GM23338 (cell line): ENCODE measurements around the gene INPP5A. TPM values are rescaled to one million over a fixed set of nuclear protein-coding genes. Genes with fewer than 3 reads are reported as not detected.

ENCODE experiments used
- ATAC-seq: fragments of 200-7000 bp; cut with Tn5 transposase; 3 replicates; pipeline ENCODE4 v1.9.1; 2020
- DNase-seq: peaks from one replicate; pipeline ENCODE4 v3.0.0-alpha.2; 2015; ENCODE audit warnings: low spot score
- H2AFZ ChIP-seq: fragments of 200-600 bp; sonication (generic); 2 replicates; pipeline ENCODE4 v1.8.0; 2016; ENCODE audit warnings: antibody characterized with exemption, mild to moderate bottlenecking, moderate library complexity
- H3F3A ChIP-seq: fragments of 200-600 bp; sonication (generic); replicated peaks from 2 replicates; pipeline ENCODE4 v1.8.0; 2017; ENCODE audit warnings: antibody characterized with exemption, mixed run types, low read depth
- H3K27ac ChIP-seq: fragments of 200-600 bp; sonication (generic); 2 replicates; pipeline ENCODE4 v1.6.1; 2016; ENCODE audit warnings: low read depth
- H3K27me3 ChIP-seq: fragments of 200-600 bp; sonication (generic); 2 replicates; pipeline ENCODE4 v1.8.0; 2016; ENCODE audit warnings: mild to moderate bottlenecking, mixed run types, moderate library complexity; ENCODE audit not compliant: insufficient read depth
- H3K36me3 ChIP-seq: fragments of 200-600 bp; sonication (generic); 2 replicates; pipeline ENCODE4 v1.8.0; 2016; ENCODE audit warnings: mild to moderate bottlenecking; ENCODE audit not compliant: insufficient read depth
- H3K4me1 ChIP-seq: fragments of 200-600 bp; sonication (generic); 2 replicates; pipeline ENCODE4 v1.8.0; 2016; ENCODE audit warnings: mild to moderate bottlenecking, moderate library complexity; ENCODE audit not compliant: insufficient read depth
- H3K4me2 ChIP-seq: fragments of 200-600 bp; sonication (generic); 2 replicates; pipeline ENCODE4 v1.7.1; 2017; ENCODE audit warnings: mixed run types
- H3K4me3 ChIP-seq: fragments of 200-600 bp; sonication (generic); 2 replicates; pipeline ENCODE4 v1.6.1; 2016; ENCODE audit warnings: mixed run types
- H3K79me2 ChIP-seq: fragments of 200-600 bp; sonication (generic); replicated peaks from 2 replicates; pipeline ENCODE4 v1.8.0; 2017; ENCODE audit warnings: mild to moderate bottlenecking; ENCODE audit not compliant: insufficient read depth
- H3K9me2 ChIP-seq: fragments of 200-600 bp; sonication (generic); 2 replicates; pipeline ENCODE4 v1.8.0; 2017; ENCODE audit not compliant: insufficient read depth
- H4K20me1 ChIP-seq: fragments of 200-600 bp; sonication (generic); replicated peaks from 2 replicates; pipeline ENCODE4 v1.8.0; 2017; ENCODE audit warnings: mild to moderate bottlenecking; ENCODE audit not compliant: insufficient read depth
- H3K27ac Mint-ChIP-seq: 2 replicates; pipeline ENCODE4 v1.8.0; 2020; ENCODE audit warnings: inconsistent platforms, mild to moderate bottlenecking, moderate library complexity, mixed read lengths
- H3K27me3 Mint-ChIP-seq: 3 replicates; pipeline ENCODE4 v1.8.0; 2022; ENCODE audit warnings: low read depth, mild to moderate bottlenecking, moderate library complexity, mixed read lengths, inconsistent platforms; ENCODE audit not compliant: insufficient read depth, poor library complexity
- H3K36me3 Mint-ChIP-seq: 3 replicates; pipeline ENCODE4 v1.8.0; 2021; ENCODE audit warnings: low read depth, mild to moderate bottlenecking, inconsistent platforms, moderate library complexity, mixed read lengths
- H3K4me1 Mint-ChIP-seq: 3 replicates; pipeline ENCODE4 v1.8.0; 2020; ENCODE audit warnings: mild to moderate bottlenecking, inconsistent platforms, mixed read lengths
- H3K4me3 Mint-ChIP-seq: 3 replicates; pipeline ENCODE4 v1.8.0; 2021; ENCODE audit warnings: moderate library complexity, mild to moderate bottlenecking, inconsistent platforms, mixed read lengths
- H3K9me3 Mint-ChIP-seq: 3 replicates; pipeline ENCODE4 v1.8.0; 2020; ENCODE audit warnings: moderate library complexity, mild to moderate bottlenecking, inconsistent platforms, mixed read lengths
- EZH2 ChIP-seq: fragments of 200-600 bp; sonication (generic); IDR thresholded peaks from one replicate; pipeline ENCODE4 v1.8.0; 2017; ENCODE audit warnings: antibody characterized with exemption, mild to moderate bottlenecking, low read depth; ENCODE audit not compliant: unreplicated experiment
- JUNB ChIP-seq: IDR thresholded peaks from one replicate; pipeline ENCODE4 v1.6.1; 2016; ENCODE audit warnings: antibody characterized with exemption; ENCODE audit not compliant: unreplicated experiment
- REST ChIP-seq: IDR thresholded peaks from one replicate; pipeline ENCODE4 v1.6.1; 2018; ENCODE audit warnings: antibody characterized with exemption; ENCODE audit not compliant: unreplicated experiment
- STAT1 ChIP-seq: IDR thresholded peaks from one replicate; pipeline ENCODE4 v1.6.1; 2016; ENCODE audit warnings: antibody characterized with exemption; ENCODE audit not compliant: unreplicated experiment
- ZNF331 ChIP-seq: fragments of 250-450 bp; sonication (Bioruptor Pico); IDR thresholded peaks from 2 replicates; pipeline ENCODE4 v1.5.0; 2020; ENCODE audit warnings: low read depth, mild to moderate bottlenecking, moderate library complexity
- ZNF462 ChIP-seq: fragments of 250-450 bp; sonication (Bioruptor Pico); IDR thresholded peaks from 2 replicates; pipeline ENCODE4 v1.5.0; 2020; ENCODE audit warnings: mild to moderate bottlenecking, moderate library complexity
- polyA plus RNA-seq: library from polyadenylated mRNA; unstranded; fragments of >200 nt; fragmentation: Nextera tagmentation; extraction: Ambion mirVana; gene quantifications from 2 replicates; pipeline ENCODE4 v1.2.1, GENCODE V29; 2016
- total RNA-seq: library from RNA; depleted of rRNA; stranded (reverse); fragments of >200 nt; shearing (Covaris generic); gene quantifications from 2 replicates; pipeline ENCODE4 v1.2.3, GENCODE V29; 2014

The INPP5A gene
- total and polyA plus RNA-seq, 2 experiments from 2014 or later = 5.9 to 40.6 TPM

DNA sequence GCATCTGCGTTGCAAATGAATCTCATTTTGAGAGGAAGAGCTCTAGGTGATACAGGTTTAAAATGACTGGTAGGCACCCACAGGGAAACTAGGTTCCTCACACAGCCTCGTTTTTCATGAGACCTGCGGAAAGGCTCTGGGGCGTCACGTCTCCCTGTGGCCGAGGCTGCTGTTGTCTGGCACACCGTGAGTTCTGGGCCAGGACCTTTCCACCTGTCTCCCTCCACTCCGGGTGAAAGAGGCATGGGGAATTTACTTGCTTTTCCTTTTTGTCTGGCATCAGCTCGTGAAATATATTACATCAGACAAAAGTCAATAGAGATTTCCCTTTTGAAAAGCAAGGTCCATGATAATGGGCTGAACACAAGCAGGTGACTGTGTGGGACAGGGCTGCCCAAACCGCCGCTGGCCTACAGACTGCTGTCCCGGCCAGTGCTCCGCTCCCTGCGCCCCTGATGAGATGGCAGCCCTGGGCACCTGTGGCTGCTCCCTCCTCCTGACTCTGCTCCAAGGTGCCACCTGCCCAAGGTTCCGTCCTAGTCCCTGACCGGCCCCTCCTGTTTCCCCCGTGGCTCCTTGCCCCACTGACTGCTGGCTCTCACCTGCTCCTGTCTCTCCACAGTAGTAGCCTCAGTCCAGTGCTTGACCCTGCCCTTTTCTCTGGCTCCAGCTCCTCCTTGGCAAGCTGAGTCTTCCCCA, 138.8 kb downstream of the INPP5A start (continued):
- TF ChIP-seq ZNF462 (CRISPR knock-in tag) = no peak
- TF ChIP-seq ZNF331 = no peak
- TF ChIP-seq STAT1 = no peak

DNA sequence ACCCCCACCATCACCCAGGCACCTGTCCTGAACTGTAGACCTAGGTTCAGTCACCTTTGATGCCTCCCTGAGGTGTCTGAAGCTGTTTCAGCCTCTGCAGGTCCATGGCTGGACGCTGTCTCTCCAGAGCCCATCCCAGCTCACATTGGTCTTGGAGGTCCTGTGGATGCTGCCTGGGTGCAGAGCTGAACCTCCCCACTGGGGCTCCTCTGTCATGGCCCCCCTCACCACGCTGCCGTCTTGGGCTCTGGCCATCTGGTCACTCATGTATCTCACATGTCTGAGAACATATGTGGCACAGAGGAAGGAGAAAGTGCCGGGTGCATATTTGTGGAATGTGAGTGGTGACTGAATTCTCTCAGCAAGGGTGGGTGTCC, 139.5 kb downstream of the INPP5A start:
- H4K20me1 ChIP-seq = no peaks in the 10 kb centered on the region
- Mint-ChIP-seq H3K4me1 (no peaks in the 10 kb centered on the region), H3K9me3 (peaks cover 21% of the 10 kb centered on the region), H3K36me3 (peaks cover 10% of the 10 kb centered on the region), H3K27ac (no peak overlapping the region), H3K4me3 (no peak overlapping the region), H3K27me3 (no peaks in the 10 kb centered on the region)
- no peak overlapping the region for H3K27ac ChIP-seq
- H3F3A ChIP-seq = no peaks in the 10 kb centered on the region
- H3K27me3 ChIP-seq = no peaks in the 10 kb centered on the region
- H3K79me2 ChIP-seq = no peaks in the 10 kb centered on the region
- DNase-seq (no peak), ATAC-seq (no peak)
- no peaks in the 10 kb centered on the region; the same call in 1 of the 2 replicates for H3K9me2 ChIP-seq
- H3K4me1 ChIP-seq = no peaks in the 10 kb centered on the region
- H3K4me2 ChIP-seq = no peak overlapping the region
- no peak overlapping the region for H3K4me3 ChIP-seq
- H2AFZ ChIP-seq = no peak overlapping the region
- H3K36me3 ChIP-seq = no peaks in the 10 kb centered on the region
- no peak for TF ChIP-seq EZH2
- TF ChIP-seq JUNB = no peak
- no peak for TF ChIP-seq REST
